ENCODE measurements around the gene AHNAK2.
"Not testable (repeated sequence)": the region's sequence is repeated elsewhere in the genome, so short reads cannot be mapped to it uniquely, and the experiment has no call there.

AHNAK2 gene

DNA sequence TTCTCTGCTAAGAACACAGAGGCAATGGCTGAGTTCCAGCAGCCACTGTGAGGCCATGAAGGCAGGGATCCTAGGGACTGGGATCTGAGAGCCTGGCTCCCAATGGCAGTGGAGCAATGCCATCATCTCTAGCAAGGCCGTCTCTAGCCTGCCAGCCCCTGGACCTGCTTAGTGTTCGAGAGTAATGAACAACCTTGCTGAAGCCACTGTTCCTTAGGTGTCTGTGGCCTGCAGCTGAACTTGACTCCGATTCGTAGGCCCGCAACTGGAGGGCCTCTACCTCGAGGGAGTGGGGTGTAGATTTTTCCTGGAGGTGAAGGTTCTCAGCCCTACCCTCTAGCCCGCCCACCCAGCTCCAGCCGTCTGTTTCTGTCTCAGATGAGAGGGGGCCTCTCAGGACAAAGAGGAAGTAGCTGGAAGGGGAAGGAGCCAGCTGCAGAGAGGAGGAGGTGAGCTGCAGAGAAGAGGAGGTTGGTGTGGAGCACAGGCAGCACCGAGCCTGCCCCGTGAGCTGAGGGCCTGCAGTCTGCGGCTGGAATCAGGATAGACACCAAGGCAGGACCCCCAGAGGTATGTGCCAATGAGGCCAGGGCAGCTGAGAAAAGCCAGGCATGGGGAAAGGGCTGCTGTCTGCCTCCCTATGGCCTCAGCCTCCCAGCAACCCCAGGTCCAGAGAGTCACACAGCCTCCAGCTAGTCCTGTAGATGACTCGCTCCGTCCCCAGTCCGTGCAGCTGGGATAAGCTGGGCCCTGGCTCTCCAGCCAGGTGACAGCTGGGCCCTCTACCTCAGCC is 53.6 kb downstream of the AHNAK2 start, which contains the start of gene PLD4:
Gene PLD4, plus strand, starts transcription at position 459 of the 793 bp plus-strand sequence. CDS start 2,262 bp downstream, outside the sequence.
- peak in 1 of 2 donors; percentile 5 for ATAC-seq

DNA sequence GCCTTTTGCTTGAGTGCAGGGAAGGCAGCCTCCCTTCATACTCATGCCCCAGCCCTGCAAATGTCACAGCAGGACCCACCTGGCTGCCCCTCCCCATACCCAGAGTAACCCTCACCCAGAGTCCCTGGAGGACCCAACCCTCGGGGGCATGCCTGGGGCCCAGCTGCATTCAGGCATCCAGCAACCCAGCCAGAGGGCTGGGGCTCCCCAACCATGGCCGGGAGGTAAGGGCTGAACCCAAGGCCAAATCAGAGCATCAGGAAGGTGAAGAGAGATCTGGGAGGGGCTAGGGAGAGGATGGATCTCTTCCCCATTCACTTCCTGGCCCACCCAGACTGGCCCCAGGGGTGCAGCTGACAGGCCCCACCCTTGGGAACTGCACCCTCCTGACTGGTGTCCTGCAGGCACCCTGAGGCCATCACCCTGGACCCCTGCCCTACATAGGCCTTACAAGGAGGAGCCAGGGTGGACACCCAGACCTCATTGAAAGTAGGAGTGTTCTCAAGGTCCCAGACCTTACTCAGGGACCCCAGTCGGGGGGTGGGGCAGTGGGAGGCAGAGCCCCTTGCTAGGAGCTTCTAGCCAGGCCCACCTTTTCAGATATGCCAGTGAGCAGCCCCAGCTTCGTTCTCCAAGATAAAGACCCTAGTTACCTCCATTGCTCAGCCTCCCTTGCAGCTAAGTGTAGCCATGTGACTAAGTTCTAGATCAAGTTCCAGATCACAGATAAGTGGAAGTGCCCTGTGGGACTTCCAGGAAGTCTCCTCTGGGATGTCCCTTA is 54.3 kb downstream of the AHNAK2 start:
- ATAC-seq, result no peak

DNA sequence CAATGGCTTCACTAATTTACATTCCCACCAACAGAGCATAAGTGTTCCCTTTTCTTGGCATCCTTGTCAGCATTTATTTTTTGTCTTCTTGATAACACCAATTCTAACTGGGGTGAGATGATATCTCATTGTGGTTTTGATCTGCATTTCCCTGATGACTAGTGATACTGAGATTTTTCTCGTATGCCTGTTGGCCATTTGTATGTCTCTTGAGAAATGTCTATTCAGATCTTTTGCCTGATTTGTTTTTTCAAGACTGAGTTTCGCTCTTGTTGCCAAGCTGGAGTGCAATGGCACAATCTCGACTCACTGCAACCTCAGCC is 58.2 kb downstream of the AHNAK2 start:
- no peak for ATAC-seq

DNA sequence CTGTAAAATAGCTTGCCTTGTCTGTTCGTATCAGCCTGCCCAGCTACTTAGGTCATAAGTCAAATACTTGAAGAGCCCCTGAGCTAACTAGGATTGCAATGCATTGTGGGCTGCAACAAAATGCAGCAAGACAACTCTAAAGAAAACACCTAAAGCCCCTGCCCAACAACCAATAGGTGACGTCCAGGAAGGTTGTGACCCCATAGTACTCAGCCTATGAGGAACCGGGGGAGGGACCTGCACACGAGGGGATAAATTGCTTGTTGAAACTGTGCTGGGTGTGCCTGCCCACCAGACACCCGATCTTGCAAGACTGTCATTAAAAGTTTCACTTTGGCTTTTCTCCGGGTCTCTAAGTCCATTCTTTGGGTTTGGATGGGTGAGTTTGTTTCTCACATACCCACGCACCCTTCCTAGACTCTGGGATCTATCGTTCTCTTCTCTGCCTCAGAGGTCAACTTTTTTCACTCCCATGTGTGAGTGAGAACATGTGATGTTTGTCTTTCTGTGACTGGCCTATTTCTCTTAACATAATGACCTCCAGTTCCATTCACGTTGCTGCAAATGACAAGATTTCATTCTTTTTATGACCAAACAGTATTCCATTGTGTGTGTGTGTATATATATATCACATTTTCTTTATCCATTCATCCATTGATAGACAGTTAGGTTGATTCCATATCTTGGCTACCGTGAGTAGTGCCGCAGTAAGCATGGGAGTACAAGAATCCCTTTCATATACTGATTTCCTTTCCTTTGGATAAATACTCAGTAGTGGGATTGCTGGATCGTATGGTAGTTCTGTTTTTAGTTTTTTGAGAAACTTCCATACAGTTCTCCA is 58.8 kb downstream of the AHNAK2 start:
- ATAC-seq, result not testable (repeated sequence)

DNA sequence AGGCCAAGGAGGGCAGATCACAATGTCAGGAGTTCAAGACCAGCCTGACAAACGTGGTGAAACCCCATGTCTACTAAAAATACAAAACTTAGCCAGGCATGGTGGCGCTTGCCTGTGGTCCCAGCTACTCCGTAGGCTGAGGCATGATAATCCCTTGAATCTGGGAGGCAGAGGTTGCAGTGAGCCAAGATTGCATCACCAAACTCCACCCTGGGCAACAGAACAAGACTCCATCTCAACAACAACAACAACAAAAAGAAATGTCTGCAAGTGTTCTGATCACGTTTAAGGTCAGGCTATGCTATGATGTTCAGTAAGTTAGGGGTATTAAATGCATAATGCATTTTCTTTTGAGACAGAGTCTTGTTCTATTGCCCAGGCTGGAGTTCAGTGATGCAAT is 60.2 kb downstream of the AHNAK2 start:
- no peak for ATAC-seq

DNA sequence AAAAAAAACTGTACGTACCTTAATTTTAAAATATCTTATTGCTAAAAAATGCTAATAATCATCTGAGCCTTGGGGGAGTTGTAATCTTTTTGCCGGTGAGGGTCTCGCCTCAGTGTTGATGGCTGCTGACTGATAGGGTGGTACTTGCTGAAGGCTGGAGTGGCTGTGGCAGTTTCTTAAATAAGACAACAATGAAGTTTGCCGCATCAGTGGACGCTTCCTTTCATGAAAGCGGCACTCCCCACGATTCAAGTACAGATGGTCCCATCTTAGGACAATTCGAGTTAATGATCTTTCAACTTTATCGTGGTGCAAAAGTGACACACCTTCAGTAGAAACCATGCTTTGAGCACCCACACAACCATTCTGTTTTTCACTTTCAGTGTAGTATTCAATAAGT is 61.1 kb downstream of the AHNAK2 start:
- no peak for ATAC-seq

DNA sequence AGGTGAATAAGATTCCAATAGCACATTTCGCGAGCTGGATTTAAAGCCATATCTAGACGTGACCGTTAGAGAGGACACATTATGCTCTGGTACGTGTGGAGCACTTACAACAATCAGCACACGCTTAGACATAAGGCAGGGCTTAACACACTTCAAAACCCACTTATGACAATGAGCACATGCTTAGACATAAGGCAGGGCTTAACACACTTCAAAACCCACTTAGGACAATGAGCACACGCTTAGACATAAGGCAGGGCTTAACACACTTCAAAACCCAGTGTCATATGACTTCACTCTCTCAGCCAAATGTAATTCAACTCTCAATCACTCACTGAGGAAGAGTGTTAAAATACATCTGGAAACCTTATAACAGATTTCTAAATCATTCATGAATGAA is 64.7 kb downstream of the AHNAK2 start:
- ATAC-seq, result no peak

DNA sequence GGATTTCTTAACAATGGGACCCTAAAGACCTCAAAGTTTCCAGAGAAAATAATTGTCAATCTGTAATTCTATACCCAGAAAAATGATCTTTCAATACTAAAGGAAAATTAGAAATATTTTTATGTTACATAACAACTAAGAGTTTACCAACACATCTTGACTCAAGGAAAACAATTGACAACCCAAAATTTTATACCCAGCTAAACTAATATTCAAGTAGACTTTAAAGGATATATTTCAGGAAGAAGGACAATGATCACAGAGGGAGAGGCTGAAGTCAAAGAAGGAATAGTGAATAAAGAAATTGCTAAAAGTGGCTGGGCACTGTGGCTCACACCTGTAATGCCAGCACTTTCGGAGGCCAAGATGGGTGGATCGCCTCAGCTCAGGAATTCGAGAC is 66.1 kb downstream of the AHNAK2 start:
- ATAC-seq, result no peak

DNA sequence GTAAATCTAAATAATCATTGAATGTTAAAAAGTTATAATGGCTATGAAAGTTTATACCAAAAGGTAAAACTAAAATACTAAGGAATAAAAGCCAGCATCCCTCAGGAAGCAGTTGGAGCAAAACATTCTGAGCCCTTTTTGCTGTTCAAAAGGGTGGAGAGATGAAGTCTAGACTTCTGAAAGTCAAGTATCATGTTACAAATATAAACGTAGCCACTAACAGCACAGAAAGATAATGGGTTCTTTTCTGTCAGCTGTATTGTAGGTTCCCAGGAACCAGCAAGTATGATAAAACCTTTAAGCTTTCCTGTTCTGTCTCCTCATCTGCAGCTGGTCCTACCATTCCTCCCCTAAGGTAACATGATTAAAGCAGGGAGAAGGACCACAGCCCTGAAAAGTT is 69.9 kb downstream of the AHNAK2 start:
- ATAC-seq, result no peak

DNA sequence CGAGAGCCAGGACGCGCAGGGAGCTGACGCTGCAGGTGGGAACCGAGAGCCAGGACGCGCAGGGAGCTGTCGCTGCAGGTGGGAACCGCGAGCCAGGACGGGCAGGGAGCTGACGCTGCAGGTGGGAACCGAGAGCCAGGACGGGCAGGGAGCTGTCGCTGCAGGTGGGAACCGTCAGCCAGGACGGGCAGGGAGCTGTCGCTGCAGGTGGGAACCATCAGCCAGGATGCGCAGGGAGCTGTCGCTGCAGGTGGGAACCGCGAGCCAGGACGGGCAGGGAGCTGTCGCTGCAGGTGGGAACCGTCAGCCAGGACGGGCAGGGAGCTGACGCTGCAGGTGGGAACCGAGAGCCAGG is 72.6 kb downstream of the AHNAK2 start:
- not testable (repeated sequence) for ATAC-seq

DNA sequence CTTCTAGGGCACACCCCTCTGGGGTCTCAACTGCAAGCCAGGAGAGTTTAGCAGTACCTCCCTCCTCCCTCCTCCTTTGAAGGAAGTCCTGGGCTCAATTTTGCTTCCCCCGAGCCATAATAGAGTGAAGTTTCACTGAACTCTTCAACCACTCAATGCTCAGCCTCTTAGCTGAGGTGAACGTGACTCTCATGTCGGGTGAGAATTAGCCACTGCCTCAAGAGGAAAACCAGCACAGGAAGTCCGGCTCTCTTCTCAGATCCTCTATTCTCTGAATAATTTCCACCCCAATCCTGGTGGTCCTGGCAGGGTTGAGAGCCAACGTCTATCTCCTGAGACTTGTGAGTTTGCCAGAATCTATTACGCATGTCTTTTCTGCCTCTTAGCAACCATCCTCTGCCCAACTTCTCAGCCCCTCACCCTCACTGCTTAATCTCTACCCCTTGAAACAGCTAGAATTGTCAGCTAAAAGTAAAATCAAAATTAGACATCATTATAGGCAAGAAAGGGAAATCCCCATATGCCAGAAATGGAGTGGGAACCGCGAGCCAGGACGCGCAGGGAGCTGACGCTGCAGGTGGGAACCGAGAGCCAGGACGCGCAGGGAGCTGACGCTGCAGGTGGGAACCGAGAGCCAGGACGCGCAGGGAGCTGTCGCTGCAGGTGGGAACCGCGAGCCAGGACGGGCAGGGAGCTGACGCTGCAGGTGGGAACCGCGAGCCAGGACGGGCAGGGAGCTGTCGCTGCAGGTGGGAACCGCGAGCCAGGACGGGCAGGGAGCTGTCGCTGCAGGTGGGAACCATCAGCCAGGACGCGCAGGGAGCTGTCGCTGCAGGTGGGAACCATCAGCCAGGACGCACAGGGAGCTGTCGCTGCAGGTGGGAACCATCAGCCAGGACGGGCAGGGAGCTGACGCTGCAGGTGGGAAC is 73.3 kb downstream of the AHNAK2 start:
- ATAC-seq, result not testable (repeated sequence)

DNA sequence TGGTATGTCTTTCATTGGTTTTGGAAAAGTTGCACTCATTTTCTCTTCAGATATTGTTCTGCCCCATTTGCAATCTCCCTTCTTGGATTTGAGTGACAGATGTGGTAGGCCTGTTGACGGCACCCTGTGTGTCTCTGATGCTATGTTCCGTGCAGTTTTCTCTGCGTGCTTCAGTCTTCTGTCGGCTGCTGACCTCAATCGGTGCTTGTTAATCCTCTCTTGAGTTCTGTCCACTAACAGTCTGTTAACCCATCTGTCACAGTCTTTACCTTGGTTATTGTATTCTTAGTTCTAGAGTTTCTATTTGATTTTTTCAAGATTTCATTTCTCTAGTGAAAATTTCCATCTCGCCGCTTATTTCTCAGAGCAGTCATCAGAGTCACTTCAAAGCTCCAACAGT is 74.2 kb downstream of the AHNAK2 start:
- no peak for ATAC-seq

DNA sequence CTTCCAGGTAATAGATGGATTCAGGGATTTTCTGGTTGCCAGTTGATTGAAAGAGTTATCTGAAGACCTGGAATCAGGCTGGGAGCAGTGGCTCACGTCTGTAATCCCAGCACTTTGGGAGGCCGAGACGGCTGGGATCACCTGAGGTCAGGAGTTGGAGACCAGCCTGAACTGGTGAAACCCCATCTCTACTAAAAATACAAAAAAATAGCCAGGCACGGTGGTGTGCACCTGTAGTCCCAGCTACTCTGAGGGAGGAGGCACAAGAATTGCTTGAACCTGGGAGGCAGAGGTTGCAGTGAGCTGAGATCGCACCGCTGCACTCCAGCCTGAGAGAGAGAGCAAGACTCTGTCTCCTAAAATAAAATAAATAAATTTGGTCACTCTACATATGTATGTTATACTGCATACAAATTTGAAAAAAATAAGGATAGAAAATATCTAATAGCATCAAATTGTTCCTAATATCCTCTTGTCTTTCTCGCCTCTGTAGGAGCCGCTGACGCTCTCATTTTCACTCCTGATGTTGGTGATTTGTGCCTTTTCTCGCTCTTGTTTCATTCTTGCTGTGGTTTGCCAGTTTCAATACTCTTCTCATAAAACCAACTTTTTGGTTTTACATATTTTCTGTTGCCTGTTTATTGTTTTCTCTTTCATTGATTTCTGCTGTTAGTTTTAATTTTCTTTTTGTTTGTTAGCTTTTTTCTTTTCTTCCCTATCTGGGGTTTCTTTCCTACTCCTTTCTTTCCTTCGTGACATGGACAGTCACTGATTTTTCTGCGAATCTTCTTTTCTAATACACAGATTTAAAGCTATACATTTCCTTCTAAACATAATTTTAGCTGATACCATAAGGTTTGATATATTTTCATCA is 77.3 kb downstream of the AHNAK2 start:
- ATAC-seq, result no peak

DNA sequence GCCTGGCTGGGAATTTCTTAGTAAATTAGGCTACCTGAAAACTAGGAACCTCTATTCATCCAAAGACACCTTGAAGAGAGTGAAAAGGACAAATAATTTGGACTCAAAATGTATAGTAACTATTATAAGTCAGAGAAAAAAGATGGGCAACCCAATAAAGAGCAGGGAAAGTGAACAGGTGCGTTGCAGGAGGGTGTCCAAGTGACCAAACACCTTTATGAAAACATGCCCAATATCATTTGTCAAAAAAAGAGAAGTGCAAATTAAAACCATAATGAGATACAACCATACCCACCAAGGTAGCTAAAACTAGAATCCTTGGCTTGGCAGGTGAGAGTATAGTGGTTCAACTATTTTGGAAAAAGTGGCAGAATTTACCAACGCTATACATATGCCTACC is 78.4 kb downstream of the AHNAK2 start:
- no peak for ATAC-seq

DNA sequence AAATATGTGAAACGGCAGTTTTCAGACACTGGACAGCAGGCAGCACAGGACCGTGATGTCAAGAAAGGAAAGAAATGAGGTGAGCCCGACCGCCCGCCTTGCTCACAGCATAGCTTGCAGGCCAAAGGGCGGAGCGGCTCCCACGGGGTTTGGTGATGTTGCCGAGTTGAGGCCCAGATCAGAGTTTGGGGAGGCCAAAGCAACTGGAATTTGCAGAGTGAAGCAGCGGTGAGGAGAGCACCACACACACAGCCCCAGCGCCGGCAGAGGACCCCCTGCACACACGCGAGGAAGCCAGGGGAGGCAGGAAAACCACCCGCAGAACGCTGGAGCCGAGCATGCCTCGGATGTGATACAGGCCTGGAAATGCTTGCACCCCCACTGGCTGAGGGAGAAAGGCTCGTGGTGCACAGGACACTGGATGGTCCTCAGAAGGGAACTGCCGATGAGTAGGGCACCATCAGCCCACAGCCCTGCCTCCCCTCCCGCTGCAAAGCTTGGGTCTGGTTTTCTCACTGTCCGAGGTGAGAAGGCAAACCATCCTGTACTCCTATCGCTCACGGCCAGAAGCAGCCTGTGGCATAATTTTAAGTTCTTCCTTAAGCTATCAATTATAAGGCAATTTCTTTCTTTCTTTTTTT is 79.2 kb downstream of the AHNAK2 start:
- ATAC-seq, result no peak

DNA sequence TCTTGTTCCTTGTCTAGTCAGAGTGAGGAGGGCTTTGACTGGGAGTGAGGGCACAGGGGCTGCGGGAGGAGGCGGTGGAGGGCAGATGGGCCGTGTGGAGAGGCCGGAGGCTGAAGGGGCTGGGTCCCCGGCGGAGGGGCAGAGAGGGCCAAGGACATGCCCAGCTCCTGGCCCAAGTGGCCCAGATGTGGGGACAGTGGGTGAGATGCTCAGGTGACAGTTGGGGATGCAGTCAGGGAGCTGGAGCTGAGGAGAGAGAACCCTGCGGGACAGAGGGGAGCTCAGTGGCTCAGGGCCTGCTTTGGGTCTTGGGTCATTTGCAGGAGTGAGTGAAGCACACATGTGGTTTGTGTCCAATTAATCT is 80.0 kb downstream of the AHNAK2 start:
- no peak for ATAC-seq

DNA sequence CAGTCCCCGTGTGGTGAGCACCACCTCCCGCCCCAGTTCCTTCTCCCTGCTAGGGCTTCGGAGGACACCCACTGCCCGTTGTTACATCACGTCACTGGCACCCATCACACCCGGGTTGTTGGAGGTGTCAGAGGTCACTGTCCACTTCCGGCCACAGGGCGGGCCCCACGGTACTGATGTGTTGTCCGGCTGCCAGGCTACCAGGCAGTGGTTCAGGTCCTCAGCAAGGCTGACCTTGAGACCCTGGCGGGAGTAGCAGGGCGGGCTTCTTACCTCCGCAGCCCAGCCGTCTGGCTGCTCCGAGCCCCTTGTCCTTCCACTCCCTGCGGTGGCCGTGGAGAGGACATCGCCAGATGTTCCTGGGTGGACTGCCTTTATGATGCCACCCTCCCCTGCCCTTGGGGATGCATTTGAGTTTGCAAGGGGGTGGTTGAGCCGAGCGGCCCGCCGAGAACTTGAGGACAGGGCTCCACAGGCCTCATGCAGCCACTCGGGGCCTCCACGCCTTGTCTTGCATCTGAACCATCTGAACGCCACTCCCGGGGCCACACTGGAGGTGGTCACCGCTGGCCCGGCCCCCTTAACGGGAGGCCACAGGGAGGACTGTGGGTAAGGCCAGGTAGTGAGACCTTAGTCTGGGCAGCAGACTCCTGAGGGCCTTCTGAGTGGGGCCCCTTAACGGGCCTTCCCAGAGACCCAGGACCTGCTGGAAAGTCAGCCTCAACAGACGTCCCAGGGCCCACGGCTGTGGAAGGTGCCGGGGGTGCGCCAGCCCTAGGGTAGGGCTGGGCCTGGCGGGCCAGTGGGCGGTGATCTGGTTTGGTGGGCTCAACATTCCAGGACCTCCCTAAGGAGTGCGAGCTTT is 80.6 kb downstream of the AHNAK2 start:
- ATAC-seq, result no peak

DNA sequence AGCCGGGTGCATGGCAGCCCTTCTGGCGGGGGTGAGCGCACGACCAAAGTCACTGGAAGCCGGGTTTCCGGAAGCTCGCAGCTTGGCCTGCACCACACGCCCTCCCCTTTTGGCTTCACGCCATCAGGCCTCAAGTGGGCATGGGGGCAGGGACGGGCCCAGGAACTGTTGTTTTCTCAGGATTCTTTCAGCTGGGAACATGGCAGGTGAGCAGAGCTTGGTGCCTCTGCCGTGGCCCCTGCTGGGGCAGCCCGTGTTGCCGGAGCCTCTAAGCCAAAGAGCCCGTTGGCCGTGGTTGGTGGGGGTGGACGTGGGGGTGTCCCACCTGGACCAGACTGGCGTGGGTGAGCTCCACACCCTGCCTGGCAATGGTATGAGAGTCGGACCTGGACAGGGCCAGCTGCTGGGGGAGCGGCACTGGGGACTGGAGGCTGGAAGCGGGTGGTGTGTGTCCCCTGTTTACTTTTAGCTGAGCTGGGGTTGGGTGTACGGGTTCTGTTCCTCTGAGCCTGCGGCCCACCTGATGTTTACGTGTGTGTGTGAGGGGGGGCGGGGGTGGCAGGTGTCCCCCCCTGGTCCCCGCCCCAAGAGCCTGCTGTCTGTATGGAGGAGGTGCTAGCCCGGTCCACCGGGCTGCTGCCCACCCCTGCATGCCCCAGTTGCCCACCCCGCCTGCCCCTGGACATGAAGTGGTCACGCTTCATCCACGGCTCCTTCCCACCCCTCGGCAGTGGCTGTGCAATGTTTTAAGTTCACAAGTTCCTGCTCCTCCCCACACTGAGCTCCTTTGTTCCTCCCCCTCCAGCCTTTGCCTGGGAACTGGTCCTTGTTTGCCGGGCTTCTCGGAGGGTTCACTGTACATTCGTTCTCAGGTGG is 82.2 kb downstream of the AHNAK2 start:
- no peak for ATAC-seq
